ENCODE data around the gene MRGPRD. TPM values are rescaled to one million over a fixed set of nuclear protein-coding genes. Genes with fewer than 3 reads are reported as not detected.

The MRGPRD gene
- total RNA-seq, 4 donors from 2014 or later: 2.9 to 5.4 TPM; not detected in 2

GRCh38 chr11:69022260-69022659 is 41.5 kb upstream of the MRGPRD start:
- H3K9me3 ChIP-seq: no peaks in the 10 kb centered on the region
- H3K4me1 ChIP-seq: peaks cover 0 to 19% (median 0%) of the 10 kb centered on the region in 3 donors
- no peaks in the 10 kb centered on the region for H3K27me3 ChIP-seq
- no peak for ATAC-seq
- 46% methylated on average over 4 of the region's 10 CpGs; no CpG with 5 or more reads in 1 of the 2 donors for WGBS, 2 donors (ENCODE audit: low coverage in 1 of 2)
- no peaks in the 10 kb centered on the region for H3K36me3 ChIP-seq
- TF ChIP-seq CTCF (IDR thresholded peaks at IDR 0.05): no peak
- no peak for TF ChIP-seq EP300 (IDR thresholded peaks at IDR 0.05)
- TF ChIP-seq POLR2A (IDR thresholded peaks at IDR 0.05): no peak
- TF ChIP-seq POLR2AphosphoS5 (IDR thresholded peaks at IDR 0.05): no peak
- no peak overlapping the region for H3K4me3 ChIP-seq
- H3K27ac ChIP-seq: peak overlapping the region in 1 of 4 donors; percentile 12

GRCh38 chr11:69018924-69019323 is 38.1 kb upstream of the MRGPRD start:
- Histone ChIP-seq H3K4me1 (peaks cover 0 to 36% (median 11%) of the 10 kb centered on the region in 3 donors), H3K27ac (peak overlapping the region; percentile 8 to 80 (median 77)), H3K9me3 (no peaks in the 10 kb centered on the region), H3K27me3 (no peaks in the 10 kb centered on the region), H3K36me3 (no peaks in the 10 kb centered on the region), H3K4me3 (no peak overlapping the region)
- WGBS, 2 donors (ENCODE audit: low coverage in 1 of 2): 30% methylated on average over 2 of the region's 13 CpGs; no CpG with 5 or more reads in 1 of the 2 donors
- TF ChIP-seq CTCF (IDR thresholded peaks at IDR 0.05) (peak in 3 of 4 experiments; percentile 22 to 41 (median 32)), POLR2AphosphoS5 (IDR thresholded peaks at IDR 0.05) (no peak), EP300 (IDR thresholded peaks at IDR 0.05) (no peak)
- peak; percentile 55 for ATAC-seq

- Histone ChIP-seq H3K27me3 (no peaks in the 10 kb centered on the region), H3K27ac (peak overlapping the region in 3 of 4 donors; percentile 76 to 80 (median 78)), H3K36me3 (no peaks in the 10 kb centered on the region), H3K4me3 (no peak overlapping the region), H3K4me1 (peaks cover 0 to 46% (median 16%) of the 10 kb centered on the region in 3 donors), H3K9me3 (no peaks in the 10 kb centered on the region)
- 87 to 90% methylated on average over 8 of the region's 10 CpGs for WGBS, 2 donors (ENCODE audit: low coverage in 1 of 2)
- no peak for TF ChIP-seq POLR2A (IDR thresholded peaks at IDR 0.05)
- TF ChIP-seq EP300 (IDR thresholded peaks at IDR 0.05): no peak
- TF ChIP-seq POLR2AphosphoS5 (IDR thresholded peaks at IDR 0.05): no peak
- no peak for TF ChIP-seq CTCF (IDR thresholded peaks at IDR 0.05)
- ATAC-seq: no peak
Observed at GRCh38 chr11:69017951-69018350, 37.2 kb upstream of the MRGPRD start.

- TF ChIP-seq CTCF (IDR thresholded peaks at IDR 0.05): no peak
- no peak for TF ChIP-seq POLR2A (IDR thresholded peaks at IDR 0.05)
- TF ChIP-seq POLR2AphosphoS5 (IDR thresholded peaks at IDR 0.05): no peak
- TF ChIP-seq EP300 (IDR thresholded peaks at IDR 0.05): no peak
- H3K27me3 ChIP-seq: peaks cover 3% of the 10 kb centered on the region
- no peaks in the 10 kb centered on the region for H3K36me3 ChIP-seq
- no peak for ATAC-seq
- WGBS, 2 donors (ENCODE audit: low coverage in 1 of 2): 0 to 54% methylated on average over 1 to 3 of the region's 9 CpGs
- peak overlapping the region in 1 of 2 donors; percentile 70 for H3K4me3 ChIP-seq
- peak overlapping the region; percentile 88 to 99 (median 98) for H3K27ac ChIP-seq
- no peaks in the 10 kb centered on the region for H3K9me3 ChIP-seq
- H3K4me1 ChIP-seq: peaks cover 0 to 61% (median 18%) of the 10 kb centered on the region in 3 donors
Observed at GRCh38 chr11:69014898-69015549, 34.2 kb upstream of the MRGPRD start.
